Measurements from ENCODE around the gene SPTLC2.

Gene SPTLC2

GRCh38 chr14:77485256-77485655 is 131.2 kb downstream of the SPTLC2 start:
- Mint-ChIP-seq H3K4me1 (no peaks in the 10 kb centered on the region), H3K27ac (no peak overlapping the region), H3K4me3 (no peak overlapping the region), H3K36me3 (no peaks in the 10 kb centered on the region), H3K27me3 (no peaks in the 10 kb centered on the region), H3K9me3 (no peaks in the 10 kb centered on the region)
- no peak for DNase-seq (ENCODE audit: low spot score in 2 of 2)
- no peak for ATAC-seq (ENCODE audit: low read depth)

- DNase-seq (ENCODE audit: low spot score in 2 of 2), result no peak
Measured at GRCh38 chr14:77482422-77482821, 134.0 kb downstream of the SPTLC2 start.

GRCh38 chr14:77478796-77479195 is 137.6 kb downstream of the SPTLC2 start:
- ATAC-seq (ENCODE audit: low read depth) (peak; percentile 83), DNase-seq (ENCODE audit: low spot score in 2 of 2) (no peak)
- Mint-ChIP-seq H3K9me3 (no peaks in the 10 kb centered on the region), H3K4me1 (peaks cover 2% of the 10 kb centered on the region), H3K27me3 (no peaks in the 10 kb centered on the region), H3K27ac (no peak overlapping the region), H3K36me3 (no peaks in the 10 kb centered on the region), H3K4me3 (no peak overlapping the region)

More at GRCh38 chr14:77482422-77482821, 134.0 kb downstream of the SPTLC2 start:
- Mint-ChIP-seq H3K9me3 (no peaks in the 10 kb centered on the region), H3K27ac (no peak overlapping the region), H3K27me3 (no peaks in the 10 kb centered on the region), H3K36me3 (no peaks in the 10 kb centered on the region), H3K4me1 (peaks cover 2% of the 10 kb centered on the region), H3K4me3 (no peak overlapping the region)
- ATAC-seq (ENCODE audit: low read depth), result no peak

GRCh38 chr14:77478029-77478428 is 138.4 kb downstream of the SPTLC2 start:
- Mint-ChIP-seq H3K27ac (no peak overlapping the region), H3K4me3 (no peak overlapping the region), H3K4me1 (peaks cover 2% of the 10 kb centered on the region)

GRCh38 chr14:77475432-77476115 is 140.9 kb downstream of the SPTLC2 start:
- Mint-ChIP-seq H3K4me1 (peaks cover 2% of the 10 kb centered on the region), H3K9me3 (no peaks in the 10 kb centered on the region), H3K27me3 (no peaks in the 10 kb centered on the region), H3K4me3 (no peak overlapping the region), H3K36me3 (no peaks in the 10 kb centered on the region), H3K27ac (no peak overlapping the region)
- ATAC-seq (ENCODE audit: low read depth), result no peak
- no peak for DNase-seq (ENCODE audit: low spot score in 2 of 2)

More at GRCh38 chr14:77478029-77478428, 138.4 kb downstream of the SPTLC2 start:
- Mint-ChIP-seq H3K27me3 (no peaks in the 10 kb centered on the region), H3K36me3 (no peaks in the 10 kb centered on the region), H3K9me3 (no peaks in the 10 kb centered on the region)
- no peak for DNase-seq (ENCODE audit: low spot score in 2 of 2)
- ATAC-seq (ENCODE audit: low read depth), result no peak

- Mint-ChIP-seq H3K27ac (no peak overlapping the region), H3K4me1 (peaks cover 2% of the 10 kb centered on the region), H3K27me3 (no peaks in the 10 kb centered on the region), H3K36me3 (no peaks in the 10 kb centered on the region), H3K9me3 (no peaks in the 10 kb centered on the region), H3K4me3 (no peak overlapping the region)
- ATAC-seq (ENCODE audit: low read depth) (no peak), DNase-seq (ENCODE audit: low spot score in 2 of 2) (no peak)
Measured at GRCh38 chr14:77474479-77475177, 141.8 kb downstream of the SPTLC2 start.

GRCh38 chr14:77473921-77474320 is 142.5 kb downstream of the SPTLC2 start:
- DNase-seq (ENCODE audit: low spot score in 2 of 2), result no peak
- Mint-ChIP-seq H3K9me3 (no peaks in the 10 kb centered on the region), H3K27me3 (no peaks in the 10 kb centered on the region), H3K4me1 (peaks cover 2% of the 10 kb centered on the region), H3K36me3 (peaks cover 5% of the 10 kb centered on the region), H3K4me3 (no peak overlapping the region), H3K27ac (no peak overlapping the region)
- ATAC-seq (ENCODE audit: low read depth), result no peak

GRCh38 chr14:77470224-77470870 is 146.1 kb downstream of the SPTLC2 start:
- ATAC-seq (ENCODE audit: low read depth) (no peak), DNase-seq (ENCODE audit: low spot score in 2 of 2) (no peak)
- Mint-ChIP-seq H3K9me3 (no peaks in the 10 kb centered on the region), H3K27me3 (no peaks in the 10 kb centered on the region), H3K36me3 (peaks cover 14% of the 10 kb centered on the region), H3K4me1 (no peaks in the 10 kb centered on the region), H3K4me3 (no peak overlapping the region), H3K27ac (no peak overlapping the region)

- Mint-ChIP-seq H3K27me3 (no peaks in the 10 kb centered on the region), H3K36me3 (peaks cover 22% of the 10 kb centered on the region), H3K4me1 (no peaks in the 10 kb centered on the region), H3K27ac (no peak overlapping the region), H3K9me3 (no peaks in the 10 kb centered on the region), H3K4me3 (no peak overlapping the region)
- ATAC-seq (ENCODE audit: low read depth) (no peak), DNase-seq (ENCODE audit: low spot score in 2 of 2) (no peak)
Measured at GRCh38 chr14:77469539-77469938, 146.9 kb downstream of the SPTLC2 start.

GRCh38 chr14:77469067-77469505 is 147.4 kb downstream of the SPTLC2 start:
- no peak for ATAC-seq (ENCODE audit: low read depth)
- H3K27me3 Mint-ChIP-seq, result no peaks in the 10 kb centered on the region
- no peaks in the 10 kb centered on the region for H3K4me1 Mint-ChIP-seq
- no peak for DNase-seq (ENCODE audit: low spot score in 2 of 2)
- H3K36me3 Mint-ChIP-seq, result peaks cover 22% of the 10 kb centered on the region
- H3K27ac Mint-ChIP-seq, result no peak overlapping the region
- H3K4me3 Mint-ChIP-seq, result no peak overlapping the region
- H3K9me3 Mint-ChIP-seq, result no peaks in the 10 kb centered on the region

GRCh38 chr14:77467801-77468200 is 148.6 kb downstream of the SPTLC2 start:
- H3K4me3 Mint-ChIP-seq, result no peak overlapping the region
- H3K36me3 Mint-ChIP-seq, result peaks cover 26% of the 10 kb centered on the region
- no peak overlapping the region for H3K27ac Mint-ChIP-seq
- no peaks in the 10 kb centered on the region for H3K9me3 Mint-ChIP-seq
- H3K27me3 Mint-ChIP-seq, result no peaks in the 10 kb centered on the region
- no peaks in the 10 kb centered on the region for H3K4me1 Mint-ChIP-seq
- ATAC-seq (ENCODE audit: low read depth), result no peak
- DNase-seq (ENCODE audit: low spot score in 2 of 2), result no peak

- peaks cover 24% of the 10 kb centered on the region for H3K36me3 Mint-ChIP-seq
Measured at GRCh38 chr14:77459072-77459723, 157.2 kb downstream of the SPTLC2 start.

GRCh38 chr14:77458249-77458950 is 158.0 kb downstream of the SPTLC2 start:
- H3K27me3 Mint-ChIP-seq, result no peaks in the 10 kb centered on the region
- no peaks in the 10 kb centered on the region for H3K9me3 Mint-ChIP-seq
- peaks cover 22% of the 10 kb centered on the region for H3K36me3 Mint-ChIP-seq
- peak overlapping the region; percentile 98 for H3K27ac Mint-ChIP-seq
- H3K4me1 Mint-ChIP-seq, result peaks cover 23% of the 10 kb centered on the region
- ATAC-seq (ENCODE audit: low read depth), result peak; percentile 19
- DNase-seq (ENCODE audit: low spot score in 2 of 2), result peak; percentile 21 to 44
- H3K4me3 Mint-ChIP-seq, result peak overlapping the region; percentile 100

More at GRCh38 chr14:77459072-77459723, 157.2 kb downstream of the SPTLC2 start:
- DNase-seq (ENCODE audit: low spot score in 2 of 2), result peak; percentile 33 to 42
- Mint-ChIP-seq H3K4me1 (peaks cover 23% of the 10 kb centered on the region), H3K27me3 (no peaks in the 10 kb centered on the region), H3K9me3 (no peaks in the 10 kb centered on the region), H3K27ac (peak overlapping the region; percentile 98), H3K4me3 (peak overlapping the region; percentile 100)
- ATAC-seq (ENCODE audit: low read depth), result no peak
